Keratinocyte (primary cell): ENCODE measurements around the gene TRMT10B. TPM values are rescaled to one million over a fixed set of nuclear protein-coding genes. Genes with fewer than 3 reads are reported as not detected.
A peak's percentile ranks its signal among the peaks of the same experiment; 100 is the strongest.

Experiments used
- DNase-seq: peaks from one replicate; pipeline ENCODE4 v3.0.0-alpha.2; 2011; ENCODE audit warnings: low read depth, missing footprints, low spot score
- FAIRE-seq: peaks from 2 replicates; lab custom pipeline; 2011; peaks lifted over from hg19 to GRCh38; lab: Jason Lieb, UNC
- H2AFZ ChIP-seq: 2 replicates; pipeline ENCODE4 v1.6.0; 2012; ENCODE audit warnings: low read length, control low read depth, inconsistent platforms; ENCODE audit not compliant: control insufficient read depth
- H3K27ac ChIP-seq: 2 replicates; pipeline ENCODE4 v1.5.1; 2011; ENCODE audit warnings: low read length; ENCODE audit not compliant: control insufficient read depth, insufficient read depth
- H3K27me3 ChIP-seq: 3 replicates; pipeline ENCODE4 v1.6.0; 2011; ENCODE audit warnings: low read length; ENCODE audit not compliant: control insufficient read depth, insufficient read depth; ENCODE audit errors: extremely low read depth
- H3K36me3 ChIP-seq, 2 experiments: 2 replicates in 1 of 2; 3 replicates in 1 of 2; pipeline ENCODE4 v1.5.1; 2011; ENCODE audit warnings: low read length in 2 of 2, mild to moderate bottlenecking in 1 of 2; ENCODE audit not compliant: control insufficient read depth in 2 of 2, insufficient read depth in 2 of 2; ENCODE audit errors: extremely low read depth in 1 of 2
- H3K4me1 ChIP-seq: 3 replicates; pipeline ENCODE4 v1.5.1; 2011; ENCODE audit warnings: low read length; ENCODE audit not compliant: control insufficient read depth, insufficient read depth; ENCODE audit errors: extremely low read depth
- H3K4me2 ChIP-seq: 3 replicates; pipeline ENCODE4 v1.6.0; 2011; ENCODE audit warnings: low read depth, low read length; ENCODE audit not compliant: control insufficient read depth, insufficient read depth; ENCODE audit errors: extremely low read depth
- H3K4me3 ChIP-seq, 3 experiments: fragments of 200-600 bp in 1 of 3; sonication (generic) in 1 of 3; 2 replicates in 2 of 3; 3 replicates in 1 of 3; pipeline ENCODE4 v1.5.1; 2011 to 2016; ENCODE audit warnings: low read length in 3 of 3, mild to moderate bottlenecking in 3 of 3, control low read depth in 2 of 3, inconsistent platforms in 1 of 3, low read depth in 1 of 3, mixed read lengths in 1 of 3, mixed run types in 1 of 3, moderate library complexity in 1 of 3; ENCODE audit not compliant: control insufficient read depth in 2 of 3, insufficient read depth in 2 of 3; ENCODE audit errors: extremely low read depth in 1 of 3
- H3K79me2 ChIP-seq: 2 replicates; pipeline ENCODE4 v1.6.0; 2012; ENCODE audit warnings: low read length; ENCODE audit not compliant: control insufficient read depth, insufficient read depth
- H3K9ac ChIP-seq: 3 replicates; pipeline ENCODE4 v1.6.0; 2011; ENCODE audit warnings: low read length; ENCODE audit not compliant: control insufficient read depth, insufficient read depth; ENCODE audit errors: extremely low read depth
- H3K9me1 ChIP-seq: 3 replicates; pipeline ENCODE4 v1.6.0; 2011; ENCODE audit warnings: low read length; ENCODE audit not compliant: control insufficient read depth, insufficient read depth; ENCODE audit errors: extremely low read depth
- H3K9me3 ChIP-seq: 2 replicates; pipeline ENCODE4 v1.5.1; 2012; ENCODE audit warnings: low read depth, low read length; ENCODE audit not compliant: control insufficient read depth
- H4K20me1 ChIP-seq: 3 replicates; pipeline ENCODE4 v1.6.0; 2011; ENCODE audit warnings: low read length; ENCODE audit not compliant: control insufficient read depth, insufficient read depth; ENCODE audit errors: extremely low read depth
- EZH2 ChIP-seq: IDR thresholded peaks from one replicate; pipeline ENCODE4 v1.6.1; 2012; ENCODE audit warnings: inconsistent platforms, mild to moderate bottlenecking, low read length, moderate library complexity
- dilution Hi-C: fragments of 300-500 bp; cut with MboI; formaldehyde crosslinking; loops from one replicate; pipeline ENCODE4 v1.7.0; 2020; ENCODE audit warnings: low sequenced_read_pairs; ENCODE audit not compliant: extremely low pct_ligation_motif_present
- polyA plus RNA-seq, 5 experiments: library from polyadenylated mRNA; depleted of rRNA in 3 of 5; stranded (reverse) in 3 of 5; stranded (forward) in 1 of 5; unstranded in 1 of 5; fragments of >200 nt; gene quantifications; 1 replicate in 1 of 5; 2 replicates in 3 of 5; 3 replicates in 1 of 5; pipeline versions ENCODE4 v1.2.1 to v1.2.3, GENCODE V29; 2011 to 2012; ENCODE audit warnings: missing spikeins in 2 of 5, low read depth in 1 of 5, low replicate concordance in 1 of 5
- TF ChIP-seq, protein P1 (sequence below), 3 experiments: IDR thresholded peaks in 1 of 3; conservative IDR thresholded peaks in 1 of 3; optimal IDR thresholded peaks in 1 of 3; 2 replicates in 2 of 3; 3 replicates in 1 of 3; pipeline versions ENCODE3 to v1.5.1; 2011; ENCODE audit warnings: low read length in 3 of 3, mild to moderate bottlenecking in 3 of 3, moderate library complexity in 2 of 3, control low read depth in 1 of 3, inconsistent platforms in 1 of 3; ENCODE audit not compliant: insufficient read depth in 2 of 3; ENCODE audit errors: extremely low read depth in 1 of 3

Gene TRMT10B
- polyA plus RNA-seq, 1 donor (not counting 4 experiments of a cell fraction or from before 2014, with no cell fraction given): 6.9 TPM

DNA sequence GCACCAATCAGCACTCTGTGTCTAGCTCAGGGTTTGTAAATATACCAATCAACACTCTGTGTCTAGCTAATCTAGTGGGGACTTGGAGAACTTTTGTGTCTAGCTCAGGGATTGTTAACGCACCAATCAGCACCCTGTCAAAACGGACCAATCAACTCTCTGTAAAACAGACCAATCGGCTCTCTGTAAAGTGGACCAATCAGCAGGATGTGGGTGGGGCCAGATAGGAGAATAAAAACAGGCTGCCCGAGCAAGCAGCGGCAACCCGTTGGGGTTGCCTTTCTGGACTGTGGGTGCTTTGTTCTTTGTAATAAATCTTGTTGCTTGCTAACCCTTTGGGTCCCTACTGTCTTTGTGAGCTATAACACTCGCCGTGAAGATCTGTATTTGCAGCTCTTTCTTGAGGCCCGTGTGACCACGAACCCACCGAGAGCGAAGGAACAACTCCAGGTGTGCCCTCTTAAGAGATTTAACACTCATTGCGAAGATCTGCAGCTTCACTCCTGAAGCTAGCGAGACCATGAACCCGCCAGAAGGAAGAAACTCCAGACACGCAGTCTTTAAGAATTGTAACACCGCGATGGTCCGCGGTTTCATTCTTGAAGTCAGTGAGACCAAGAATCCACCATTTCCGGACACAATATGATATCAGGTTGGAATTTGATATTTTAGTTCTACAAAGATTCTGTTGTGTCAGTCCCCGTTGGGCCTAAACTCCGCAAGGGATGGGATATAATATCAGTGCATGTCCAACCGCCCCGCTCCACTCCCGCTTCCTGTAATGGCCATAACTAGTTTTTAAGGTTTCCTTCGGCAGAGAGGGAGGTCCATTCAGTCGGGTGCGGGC is 740 bp upstream of the TRMT10B start:
- Histone ChIP-seq H3K9me1 (no peaks in the 10 kb centered on the region), H2AFZ (peak overlapping the region; percentile 96), H3K9ac (no peak overlapping the region), H3K4me2 (peak overlapping the region; percentile 86), H3K4me1 (peaks cover 8% of the 10 kb centered on the region), H3K4me3 (peak overlapping the region; percentile 60 to 87 (median 76)), H3K36me3 (no peaks in the 10 kb centered on the region), H3K9me3 (no peaks in the 10 kb centered on the region), H4K20me1 (no peaks in the 10 kb centered on the region), H3K27me3 (no peaks in the 10 kb centered on the region), H3K27ac (no peak overlapping the region), H3K79me2 (peaks cover 12% of the 10 kb centered on the region)
- TF ChIP-seq, protein P1, sequence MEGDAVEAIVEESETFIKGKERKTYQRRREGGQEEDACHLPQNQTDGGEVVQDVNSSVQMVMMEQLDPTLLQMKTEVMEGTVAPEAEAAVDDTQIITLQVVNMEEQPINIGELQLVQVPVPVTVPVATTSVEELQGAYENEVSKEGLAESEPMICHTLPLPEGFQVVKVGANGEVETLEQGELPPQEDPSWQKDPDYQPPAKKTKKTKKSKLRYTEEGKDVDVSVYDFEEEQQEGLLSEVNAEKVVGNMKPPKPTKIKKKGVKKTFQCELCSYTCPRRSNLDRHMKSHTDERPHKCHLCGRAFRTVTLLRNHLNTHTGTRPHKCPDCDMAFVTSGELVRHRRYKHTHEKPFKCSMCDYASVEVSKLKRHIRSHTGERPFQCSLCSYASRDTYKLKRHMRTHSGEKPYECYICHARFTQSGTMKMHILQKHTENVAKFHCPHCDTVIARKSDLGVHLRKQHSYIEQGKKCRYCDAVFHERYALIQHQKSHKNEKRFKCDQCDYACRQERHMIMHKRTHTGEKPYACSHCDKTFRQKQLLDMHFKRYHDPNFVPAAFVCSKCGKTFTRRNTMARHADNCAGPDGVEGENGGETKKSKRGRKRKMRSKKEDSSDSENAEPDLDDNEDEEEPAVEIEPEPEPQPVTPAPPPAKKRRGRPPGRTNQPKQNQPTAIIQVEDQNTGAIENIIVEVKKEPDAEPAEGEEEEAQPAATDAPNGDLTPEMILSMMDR (optimal IDR thresholded peaks at IDR 0.05 in 1 of 3, IDR thresholded peaks at IDR 0.05 in 1 of 3, conservative IDR thresholded peaks at IDR 0.05 in 1 of 3; ENCODE audit: extremely low read depth in 1 of 3, insufficient read depth in 2 of 3, low read length in 3 of 3): no peak
- TF ChIP-seq EZH2: no peak
- FAIRE-seq: no peak
- no peak for DNase-seq
- dilution Hi-C loops: no loop called here

DNA sequence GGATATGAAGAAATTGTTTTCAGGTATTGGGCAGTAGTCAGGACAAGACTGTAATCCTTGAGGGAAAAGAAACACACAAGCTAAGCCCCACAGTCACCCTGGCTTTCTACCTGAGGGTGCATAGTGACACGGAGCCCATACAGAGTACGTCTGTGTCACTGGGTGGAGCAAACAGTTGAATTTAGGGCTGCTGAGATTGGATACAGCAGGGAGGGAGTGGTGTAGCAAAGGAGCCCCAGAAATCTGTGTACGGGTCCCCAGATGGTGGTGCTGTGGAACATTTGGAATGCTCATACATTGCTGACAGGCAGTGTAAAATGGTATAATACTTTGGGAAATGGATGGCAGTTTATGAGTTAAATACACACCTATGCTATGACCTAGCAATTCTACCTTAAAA is 5.1 kb downstream of the TRMT10B start:
- H3K27ac ChIP-seq: no peak overlapping the region
- TF ChIP-seq, protein P1 (optimal IDR thresholded peaks at IDR 0.05 in 1 of 3, IDR thresholded peaks at IDR 0.05 in 1 of 3, conservative IDR thresholded peaks at IDR 0.05 in 1 of 3; ENCODE audit: extremely low read depth in 1 of 3, insufficient read depth in 2 of 3, low read length in 3 of 3): peak in 1 of 3 experiments; percentile 1
- TF ChIP-seq EZH2: no peak

More for the DNA sequence above, 5.1 kb downstream of the TRMT10B start:
- dilution Hi-C loops: no loop called here
- Histone ChIP-seq H3K4me3 (no peak overlapping the region), H3K27me3 (no peaks in the 10 kb centered on the region), H3K79me2 (peaks cover 12% of the 10 kb centered on the region), H3K9me3 (no peaks in the 10 kb centered on the region), H3K9ac (no peak overlapping the region), H2AFZ (no peak overlapping the region), H4K20me1 (no peaks in the 10 kb centered on the region), H3K4me1 (peaks cover 4% of the 10 kb centered on the region), H3K4me2 (no peak overlapping the region), H3K9me1 (no peaks in the 10 kb centered on the region), H3K36me3 (no peaks in the 10 kb centered on the region)
- no peak for DNase-seq
- FAIRE-seq: no peak
